Stomach smooth muscle (tissue), 2 donors: ENCODE results near the gene SMC1A.
"Not testable (repeated sequence)": the region's sequence is repeated elsewhere in the genome, so short reads cannot be mapped to it uniquely, and the experiment has no call there.

ENCODE experiments used
- H3K27ac ChIP-seq: one replicate; pipeline ENCODE4 v1.7.0; 2013; ENCODE audit warnings: mild to moderate bottlenecking, low read length, inconsistent platforms
- H3K27me3 ChIP-seq, 2 donors: one replicate each; pipeline ENCODE4 v1.7.0; 2013; ENCODE audit warnings: low read length in 2 of 2; ENCODE audit not compliant: insufficient read depth in 2 of 2, control insufficient read depth in 1 of 2
- H3K36me3 ChIP-seq, 2 donors: one replicate each; pipeline ENCODE4 v1.7.0; 2013; ENCODE audit warnings: low read length in 2 of 2; ENCODE audit not compliant: control insufficient read depth in 2 of 2, insufficient read depth in 2 of 2
- H3K4me1 ChIP-seq: one replicate; pipeline ENCODE4 v1.7.0; 2013; ENCODE audit warnings: low read length; ENCODE audit not compliant: control insufficient read depth, insufficient read depth
- H3K4me3 ChIP-seq, 2 donors: one replicate each; pipeline ENCODE4 v1.7.0; 2013; ENCODE audit warnings: low read length in 2 of 2
- H3K9ac ChIP-seq, 2 donors: one replicate each; pipeline ENCODE4 v1.7.0; 2013; ENCODE audit warnings: low read length in 2 of 2, mild to moderate bottlenecking in 1 of 2
- H3K9me3 ChIP-seq, 2 donors: one replicate each; pipeline ENCODE4 v1.7.0; 2013; ENCODE audit warnings: low read length in 2 of 2; ENCODE audit not compliant: control insufficient read depth in 2 of 2
- donor health status: healthy.
- donor health status: Pancreatic carcinoma.

Gene SMC1A

DNA sequence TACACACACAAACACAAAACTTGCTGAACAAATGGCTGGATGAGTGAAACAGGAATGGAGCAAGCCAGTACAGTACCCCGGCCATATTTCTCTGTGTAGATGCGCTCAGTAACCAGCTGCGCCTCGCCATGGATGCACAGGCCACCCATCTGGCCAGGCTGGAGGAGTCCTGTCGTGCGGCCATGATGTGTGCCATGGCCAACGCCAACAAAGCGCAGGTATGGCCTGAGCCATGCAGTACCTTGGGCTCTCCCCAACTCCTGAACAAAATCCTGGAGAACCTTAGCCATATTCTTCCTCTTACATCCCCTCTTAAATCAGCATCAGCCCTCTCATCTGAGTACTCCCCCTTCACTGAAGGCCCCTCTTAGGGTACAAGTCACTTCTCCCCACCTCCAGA lies 7.3 kb upstream of the SMC1A start:
- H3K4me3 ChIP-seq, result no peak overlapping the region

GRCh38 chrX:53422861-53423306 lies 430 bp upstream of the SMC1A start, which contains the start of gene RIBC1:
RIBC1 (plus strand) TSS chrX:53422873; CDS start chrX:53426277, 3,404 bp downstream.
- Histone ChIP-seq H3K9ac (peak within 1 kb of the TSS; percentile 92 to 96), H3K27me3 (peaks cover 0 to 2% of the 10 kb centered on the region in 2 donors), H3K4me3 (peak within 1 kb of the TSS; percentile 83 to 84), H3K27ac (peak within 1 kb of the TSS; percentile 93), H3K4me1 (peaks cover 21% of the 10 kb centered on the region), H3K9me3 (no peaks in the 10 kb centered on the region), H3K36me3 (peaks cover 0 to 2% of the 10 kb centered on the region in 2 donors)

More for the DNA sequence above, 7.3 kb upstream of the SMC1A start:
- Histone ChIP-seq H3K9me3 (no peaks in the 10 kb centered on the region), H3K4me1 (peaks cover 11% of the 10 kb centered on the region), H3K36me3 (peaks cover 3 to 17% of the 10 kb centered on the region in 2 donors), H3K9ac (no peak overlapping the region), H3K27ac (no peak overlapping the region), H3K27me3 (peaks cover 0 to 9% of the 10 kb centered on the region in 2 donors)

DNA sequence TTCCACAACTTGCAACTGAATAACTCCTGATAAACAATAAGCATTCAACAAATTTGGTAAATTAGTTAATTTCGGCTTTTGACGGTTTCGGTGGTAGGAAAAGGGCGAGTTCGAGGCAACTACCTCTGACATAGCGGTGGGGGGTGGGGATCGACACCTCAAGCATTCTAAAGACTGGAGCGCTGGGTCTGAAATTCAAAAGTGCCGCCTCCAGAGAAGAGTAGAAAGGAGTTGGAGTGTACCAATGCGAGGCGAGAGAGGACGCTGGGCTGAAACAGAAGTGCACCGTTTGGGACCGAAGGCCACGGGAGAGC lies 725 bp downstream of the SMC1A start:
- Histone ChIP-seq H3K4me1 (peaks cover 21% of the 10 kb centered on the region), H3K36me3 (no peaks in the 10 kb centered on the region), H3K4me3 (peak overlapping the region; percentile 83 to 84), H3K9ac (peak overlapping the region; percentile 92 to 96), H3K9me3 (no peaks in the 10 kb centered on the region), H3K27me3 (no peaks in the 10 kb centered on the region), H3K27ac (peak overlapping the region; percentile 93)

- H3K4me3 ChIP-seq, result peak overlapping the region; percentile 83 to 84
- no peak overlapping the region for H3K27ac ChIP-seq
Observed at GRCh38 chrX:53421125-53421524, 1.3 kb downstream of the SMC1A start.

GRCh38 chrX:53420351-53420750 lies 2.1 kb downstream of the SMC1A start:
- H3K36me3 ChIP-seq, H3K4me3 ChIP-seq, H3K27ac ChIP-seq, H3K9me3 ChIP-seq, H3K27me3 ChIP-seq, H3K9ac ChIP-seq: not testable (repeated sequence)
- peaks cover 21% of the 10 kb centered on the region for H3K4me1 ChIP-seq

More at GRCh38 chrX:53421125-53421524, 1.3 kb downstream of the SMC1A start:
- no peaks in the 10 kb centered on the region for H3K27me3 ChIP-seq
- peaks cover 21% of the 10 kb centered on the region for H3K4me1 ChIP-seq
- no peaks in the 10 kb centered on the region for H3K36me3 ChIP-seq
- H3K9ac ChIP-seq, result peak overlapping the region; percentile 92 to 96
- H3K9me3 ChIP-seq, result no peaks in the 10 kb centered on the region

DNA sequence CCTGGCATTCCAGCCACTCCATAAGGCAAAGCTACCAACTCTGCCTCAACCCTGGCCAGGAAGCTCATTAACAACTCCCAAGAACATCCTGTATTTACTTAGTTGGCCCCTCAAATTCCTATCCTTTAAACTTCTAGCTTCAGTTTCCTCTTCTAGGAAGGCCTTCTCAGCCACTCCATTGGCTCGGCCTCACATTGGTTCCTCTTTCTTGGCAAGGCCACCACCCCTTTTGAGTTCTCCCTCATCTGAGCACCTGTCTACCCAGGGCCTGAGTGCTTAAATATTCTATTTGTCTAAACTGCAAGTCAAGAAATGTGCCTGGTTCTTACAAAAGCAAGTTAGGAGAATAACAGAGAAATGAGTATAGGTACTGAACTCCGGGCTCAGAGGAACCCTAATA lies 10.0 kb downstream of the SMC1A start:
- Histone ChIP-seq H3K9me3 (no peaks in the 10 kb centered on the region), H3K4me3 (no peak overlapping the region), H3K36me3 (peaks cover 24 to 43% of the 10 kb centered on the region in 2 donors), H3K4me1 (no peaks in the 10 kb centered on the region), H3K27me3 (no peaks in the 10 kb centered on the region), H3K27ac (no peak overlapping the region), H3K9ac (no peak overlapping the region)

- H3K27me3 ChIP-seq, result no peaks in the 10 kb centered on the region
- no peak overlapping the region for H3K27ac ChIP-seq
- peaks cover 37 to 51% of the 10 kb centered on the region in 2 donors for H3K36me3 ChIP-seq
- H3K9me3 ChIP-seq, result no peaks in the 10 kb centered on the region
- H3K9ac ChIP-seq, result no peak overlapping the region
- H3K4me3 ChIP-seq, result no peak overlapping the region
- H3K4me1 ChIP-seq, result no peaks in the 10 kb centered on the region
Observed at GRCh38 chrX:53403535-53403934, 18.9 kb downstream of the SMC1A start.

DNA sequence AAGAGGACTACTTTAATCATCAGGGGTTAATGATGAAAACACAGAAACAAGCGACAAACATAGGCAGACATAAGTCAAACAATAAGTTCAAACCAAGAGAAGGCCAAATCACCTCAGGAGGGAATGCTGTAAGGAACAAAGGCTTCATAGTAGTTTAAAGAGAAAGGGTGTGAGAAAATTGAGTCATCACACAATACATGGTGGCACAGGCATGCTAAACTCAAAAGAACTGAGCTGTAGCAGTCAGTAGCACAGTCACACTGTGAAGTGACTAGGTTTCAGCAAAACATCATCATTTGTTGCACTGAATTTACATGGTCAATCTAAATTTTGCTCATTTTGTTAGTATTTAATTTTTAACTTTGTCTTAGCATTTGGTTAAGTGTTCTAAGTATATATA lies 24.2 kb downstream of the SMC1A start:
- H3K36me3 ChIP-seq, result peaks cover 16 to 26% of the 10 kb centered on the region in 2 donors
- no peak overlapping the region for H3K9ac ChIP-seq
- no peaks in the 10 kb centered on the region for H3K27me3 ChIP-seq

DNA sequence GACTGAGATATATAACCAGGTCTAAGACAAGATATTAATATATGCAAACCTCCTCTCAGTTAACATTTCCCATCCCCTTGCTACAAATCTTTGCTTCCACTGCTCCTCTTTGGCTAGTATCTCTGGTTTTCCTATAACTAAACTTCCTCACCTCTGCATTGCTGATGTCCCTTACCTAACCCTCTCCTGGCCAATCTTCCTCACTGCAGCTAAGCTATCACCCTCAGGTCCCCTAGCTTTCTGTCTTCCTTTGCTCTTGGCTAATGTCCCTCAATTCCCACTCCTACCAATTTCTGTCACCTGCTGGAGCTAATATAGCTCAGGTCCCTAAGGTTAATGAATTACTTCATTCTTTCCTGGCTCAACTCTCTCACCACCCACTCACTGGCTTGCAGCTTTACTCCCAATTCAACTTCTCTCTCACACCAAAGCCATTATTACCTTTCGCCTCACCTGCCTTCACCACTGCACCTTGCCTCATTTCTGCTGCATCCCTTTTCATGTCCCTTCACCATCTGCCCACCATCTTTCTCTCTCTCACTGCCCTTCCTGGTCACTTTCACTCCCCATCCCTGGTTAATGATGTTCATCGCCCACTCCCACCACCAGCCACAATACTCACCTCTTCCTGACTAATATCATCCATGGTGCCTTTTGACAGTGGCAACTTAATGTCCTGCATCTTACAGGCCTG lies 26.7 kb downstream of the SMC1A start:
- Histone ChIP-seq H3K9ac (no peak overlapping the region), H3K4me3 (no peak overlapping the region), H3K4me1 (no peaks in the 10 kb centered on the region), H3K27me3 (no peaks in the 10 kb centered on the region), H3K27ac (no peak overlapping the region), H3K36me3 (peaks cover 8 to 27% of the 10 kb centered on the region in 2 donors), H3K9me3 (no peaks in the 10 kb centered on the region)

More for the DNA sequence above, 24.2 kb downstream of the SMC1A start:
- H3K9me3 ChIP-seq, result no peaks in the 10 kb centered on the region
- H3K4me3 ChIP-seq, result no peak overlapping the region
- H3K27ac ChIP-seq, result no peak overlapping the region
- no peaks in the 10 kb centered on the region for H3K4me1 ChIP-seq

- H3K27me3 ChIP-seq, result peaks cover 0 to 2% of the 10 kb centered on the region in 2 donors
- no peak overlapping the region for H3K27ac ChIP-seq
- H3K36me3 ChIP-seq, result peaks cover 21 to 39% of the 10 kb centered on the region in 2 donors
- H3K4me3 ChIP-seq, result no peak overlapping the region
- no peaks in the 10 kb centered on the region for H3K4me1 ChIP-seq
- H3K9me3 ChIP-seq, result no peaks in the 10 kb centered on the region
- no peak overlapping the region for H3K9ac ChIP-seq
Observed at GRCh38 chrX:53383376-53384076, 38.9 kb downstream of the SMC1A start.

DNA sequence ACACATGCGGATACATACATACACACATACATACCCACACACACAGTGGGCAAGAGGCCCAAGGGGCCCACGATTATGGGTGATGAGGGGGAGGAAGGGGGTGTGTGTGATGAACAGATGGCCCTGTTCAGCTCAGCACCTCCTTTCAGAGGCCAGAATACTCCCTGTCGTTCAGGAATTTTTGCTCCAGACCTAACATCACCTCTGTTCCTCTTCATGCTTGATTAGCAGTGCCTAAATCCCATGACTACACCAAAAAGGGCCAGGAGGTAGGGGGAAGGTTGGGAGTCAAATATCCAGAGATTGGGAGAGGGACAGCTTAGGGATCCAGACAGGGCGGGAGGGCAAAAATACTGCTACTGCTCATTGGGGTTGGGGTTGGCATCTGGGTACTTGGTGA lies 42.7 kb downstream of the SMC1A start:
- no peak overlapping the region for H3K9ac ChIP-seq
- peaks cover 22 to 46% of the 10 kb centered on the region in 2 donors for H3K36me3 ChIP-seq
- no peaks in the 10 kb centered on the region for H3K9me3 ChIP-seq
- H3K27ac ChIP-seq, result no peak overlapping the region
- H3K4me1 ChIP-seq, result no peaks in the 10 kb centered on the region
- no peak overlapping the region for H3K4me3 ChIP-seq
- H3K27me3 ChIP-seq, result peaks cover 0 to 2% of the 10 kb centered on the region in 2 donors
